Measurements from ENCODE around the gene OPCML. TPM values are rescaled to one million over a fixed set of nuclear protein-coding genes. Genes with fewer than 3 reads are reported as not detected.
"Not testable (repeated sequence)": the region's sequence is repeated elsewhere in the genome, so short reads cannot be mapped to it uniquely, and the experiment has no call there.

The OPCML gene
- total RNA-seq, 4 donors from 2014 or later: 0.33 TPM; not detected in 3

DNA sequence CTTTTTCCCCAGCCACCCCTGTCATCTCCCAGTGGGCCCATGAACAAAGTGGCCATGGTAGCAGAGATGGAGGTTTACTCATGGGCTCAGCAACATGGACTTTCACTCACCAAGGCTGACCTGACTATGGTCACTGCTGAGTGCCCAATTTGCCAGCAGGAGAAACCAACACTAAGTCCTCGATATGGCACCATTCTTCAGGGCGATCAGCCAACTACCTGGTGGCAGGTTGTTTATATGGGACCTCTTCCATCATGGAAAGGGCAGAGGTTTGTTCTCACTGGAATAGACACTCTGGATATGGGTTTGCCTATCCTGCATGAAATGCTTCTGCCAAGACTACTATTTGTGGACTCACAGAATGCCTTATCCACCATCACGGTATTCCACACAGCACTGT lies 1152.8 kb downstream of the OPCML start:
- no peak for DNase-seq
- intact Hi-C loops (cut with DNase I): no loop called here
- TF ChIP-seq, protein P1, sequence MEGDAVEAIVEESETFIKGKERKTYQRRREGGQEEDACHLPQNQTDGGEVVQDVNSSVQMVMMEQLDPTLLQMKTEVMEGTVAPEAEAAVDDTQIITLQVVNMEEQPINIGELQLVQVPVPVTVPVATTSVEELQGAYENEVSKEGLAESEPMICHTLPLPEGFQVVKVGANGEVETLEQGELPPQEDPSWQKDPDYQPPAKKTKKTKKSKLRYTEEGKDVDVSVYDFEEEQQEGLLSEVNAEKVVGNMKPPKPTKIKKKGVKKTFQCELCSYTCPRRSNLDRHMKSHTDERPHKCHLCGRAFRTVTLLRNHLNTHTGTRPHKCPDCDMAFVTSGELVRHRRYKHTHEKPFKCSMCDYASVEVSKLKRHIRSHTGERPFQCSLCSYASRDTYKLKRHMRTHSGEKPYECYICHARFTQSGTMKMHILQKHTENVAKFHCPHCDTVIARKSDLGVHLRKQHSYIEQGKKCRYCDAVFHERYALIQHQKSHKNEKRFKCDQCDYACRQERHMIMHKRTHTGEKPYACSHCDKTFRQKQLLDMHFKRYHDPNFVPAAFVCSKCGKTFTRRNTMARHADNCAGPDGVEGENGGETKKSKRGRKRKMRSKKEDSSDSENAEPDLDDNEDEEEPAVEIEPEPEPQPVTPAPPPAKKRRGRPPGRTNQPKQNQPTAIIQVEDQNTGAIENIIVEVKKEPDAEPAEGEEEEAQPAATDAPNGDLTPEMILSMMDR (IDR thresholded peaks at IDR 0.05): no peak
- no peak for TF ChIP-seq POLR2A (IDR thresholded peaks at IDR 0.05)
- no peak overlapping the region for H3K4me3 ChIP-seq (replicated peaks in 1 of 3)
- no peaks in the 10 kb centered on the region for H3K27me3 ChIP-seq
- H3K4me1 ChIP-seq: no peaks in the 10 kb centered on the region
- no peaks in the 10 kb centered on the region for H3K36me3 ChIP-seq
- 95 to 100% methylated on average over 3 of the region's 3 CpGs for WGBS, 2 donors
- no peak overlapping the region for H3K27ac ChIP-seq
- H3K9me3 ChIP-seq: no peaks in the 10 kb centered on the region

DNA sequence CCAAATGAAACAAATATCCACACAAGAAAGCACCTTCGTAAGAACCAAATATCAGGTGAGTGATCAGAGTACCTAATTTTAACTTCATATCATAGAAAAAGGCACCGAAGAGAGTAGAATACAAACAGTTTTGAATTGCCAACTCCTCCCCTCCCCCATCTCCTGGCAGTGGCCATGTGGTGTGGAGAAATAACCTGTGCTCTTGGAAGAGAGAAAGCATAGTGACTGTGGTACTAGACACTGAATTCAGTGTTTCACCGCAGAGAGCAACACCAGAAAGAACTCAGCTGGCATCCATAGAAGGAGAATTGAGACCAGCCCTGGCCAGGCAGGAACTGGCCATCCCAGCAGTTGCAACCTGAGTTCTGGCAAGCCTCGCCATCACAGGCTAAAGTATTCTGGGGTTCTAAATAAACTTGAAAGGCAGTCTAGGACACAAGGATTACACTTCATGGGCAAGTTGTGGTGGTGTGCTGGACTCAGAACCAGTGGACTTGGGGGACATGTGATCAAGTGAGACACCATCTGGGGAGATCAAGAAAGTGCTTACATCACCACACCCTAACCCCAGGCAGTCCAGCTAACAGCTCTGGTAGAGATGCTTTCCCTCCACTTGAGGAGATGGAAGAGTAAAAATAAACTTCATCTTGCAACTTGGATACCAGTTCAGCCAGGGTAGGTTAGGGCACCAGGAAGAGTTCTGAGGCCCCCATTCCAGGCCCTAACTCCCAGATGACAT lies 1158.7 kb downstream of the OPCML start:
- no peak for DNase-seq
- no peak overlapping the region for H3K4me3 ChIP-seq (replicated peaks in 1 of 3)
- 93 to 94% methylated on average over 4 of the region's 4 CpGs for WGBS, 2 donors
- TF ChIP-seq, protein P1 (IDR thresholded peaks at IDR 0.05): no peak
- no peak for TF ChIP-seq POLR2A (IDR thresholded peaks at IDR 0.05)
- no peaks in the 10 kb centered on the region for H3K27me3 ChIP-seq
- intact Hi-C loops (cut with DNase I): no loop called here
- no peaks in the 10 kb centered on the region for H3K4me1 ChIP-seq
- no peak overlapping the region for H3K27ac ChIP-seq
- H3K36me3 ChIP-seq: no peaks in the 10 kb centered on the region
- no peaks in the 10 kb centered on the region for H3K9me3 ChIP-seq

DNA sequence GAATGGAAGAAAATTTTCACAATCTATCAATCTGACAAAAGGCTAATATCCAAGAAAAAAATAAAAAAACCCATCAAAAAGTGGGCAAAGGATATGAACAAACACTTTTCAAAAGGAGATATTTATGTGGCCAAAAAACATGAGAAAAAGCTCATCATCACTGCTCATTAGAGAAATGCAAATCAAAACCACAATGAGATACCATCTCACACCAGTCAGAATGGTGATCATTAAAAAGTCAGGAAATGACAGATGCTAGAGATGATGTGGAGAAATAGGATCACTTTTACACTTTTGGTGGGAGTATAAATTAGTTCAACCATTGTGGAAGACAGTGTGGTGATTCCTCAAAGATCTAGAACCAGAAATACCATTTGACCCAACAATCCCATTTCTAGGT lies 1162.2 kb downstream of the OPCML start:
- DNase-seq; H3K36me3 ChIP-seq; H3K9me3 ChIP-seq; intact Hi-C loops (cut with DNase I); H3K27ac ChIP-seq; H3K4me3 ChIP-seq (replicated peaks in 1 of 3); H3K4me1 ChIP-seq; H3K27me3 ChIP-seq: not testable (repeated sequence)

DNA sequence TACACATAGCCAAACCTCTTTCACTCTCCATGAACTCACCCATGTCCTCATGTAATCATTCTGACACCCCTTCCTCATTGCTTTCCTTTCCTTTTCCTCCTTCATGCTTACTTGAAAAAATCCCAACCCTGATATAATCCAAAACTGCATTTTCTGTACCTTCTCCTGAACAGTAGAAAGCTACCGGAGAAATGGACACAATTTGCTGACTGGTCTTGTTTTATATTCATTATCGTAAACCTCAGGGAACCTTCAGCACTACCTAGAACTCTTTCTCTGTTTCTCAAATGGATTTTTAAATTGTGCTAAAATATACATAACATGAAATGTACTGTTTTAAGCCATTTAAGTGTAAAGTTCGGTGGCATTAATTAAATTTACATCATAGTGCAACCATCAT lies 1165.0 kb downstream of the OPCML start:
- H3K36me3 ChIP-seq: no peaks in the 10 kb centered on the region
- no peak overlapping the region for H3K27ac ChIP-seq
- H3K4me3 ChIP-seq (replicated peaks in 1 of 3): no peak overlapping the region
- H3K4me1 ChIP-seq: no peaks in the 10 kb centered on the region
- DNase-seq: no peak
- no peaks in the 10 kb centered on the region for H3K27me3 ChIP-seq
- H3K9me3 ChIP-seq: no peaks in the 10 kb centered on the region
- intact Hi-C loops (cut with DNase I): no loop called here
- TF ChIP-seq, protein P1 (IDR thresholded peaks at IDR 0.05): no peak
- no peak for TF ChIP-seq POLR2A (IDR thresholded peaks at IDR 0.05)
- 93 to 95% methylated on average over 3 of the region's 3 CpGs for WGBS, 2 donors

DNA sequence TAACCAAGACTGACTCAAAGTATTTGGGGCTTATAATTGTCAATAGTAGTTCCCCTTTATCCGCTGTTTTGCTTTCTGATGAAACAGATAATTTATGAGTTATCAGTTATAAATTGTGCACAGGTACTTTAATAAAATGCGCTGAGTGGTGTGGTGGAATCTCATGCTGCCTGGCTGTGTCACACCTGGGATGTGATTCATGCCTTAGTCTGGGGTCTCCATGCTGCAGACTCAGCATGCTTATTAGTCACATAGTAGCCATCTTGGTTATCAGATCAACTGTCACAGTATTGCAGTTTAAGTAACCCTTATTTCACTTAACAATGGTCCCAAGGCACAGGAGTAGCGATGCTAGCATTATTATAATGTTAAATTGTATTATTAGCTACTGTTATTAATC lies 1166.7 kb downstream of the OPCML start:
- Histone ChIP-seq H3K4me3 (replicated peaks in 1 of 3) (no peak overlapping the region), H3K4me1 (no peaks in the 10 kb centered on the region), H3K36me3 (no peaks in the 10 kb centered on the region), H3K27ac (no peak overlapping the region), H3K27me3 (no peaks in the 10 kb centered on the region), H3K9me3 (no peaks in the 10 kb centered on the region)
- no peak for TF ChIP-seq POLR2A (IDR thresholded peaks at IDR 0.05)
- TF ChIP-seq, protein P1 (IDR thresholded peaks at IDR 0.05): no peak
- WGBS, 2 donors: 94% methylated on average over 3 of the region's 3 CpGs
- no peak for DNase-seq
- intact Hi-C loops (cut with DNase I): no loop called here

Small RNAs within 50 kb of the gene (small RNA-seq; reads per million reads assigned to genes)
- gene RF00026: not detected
